Measurements from ENCODE around the gene SMTNL2.

The SMTNL2 gene

DNA sequence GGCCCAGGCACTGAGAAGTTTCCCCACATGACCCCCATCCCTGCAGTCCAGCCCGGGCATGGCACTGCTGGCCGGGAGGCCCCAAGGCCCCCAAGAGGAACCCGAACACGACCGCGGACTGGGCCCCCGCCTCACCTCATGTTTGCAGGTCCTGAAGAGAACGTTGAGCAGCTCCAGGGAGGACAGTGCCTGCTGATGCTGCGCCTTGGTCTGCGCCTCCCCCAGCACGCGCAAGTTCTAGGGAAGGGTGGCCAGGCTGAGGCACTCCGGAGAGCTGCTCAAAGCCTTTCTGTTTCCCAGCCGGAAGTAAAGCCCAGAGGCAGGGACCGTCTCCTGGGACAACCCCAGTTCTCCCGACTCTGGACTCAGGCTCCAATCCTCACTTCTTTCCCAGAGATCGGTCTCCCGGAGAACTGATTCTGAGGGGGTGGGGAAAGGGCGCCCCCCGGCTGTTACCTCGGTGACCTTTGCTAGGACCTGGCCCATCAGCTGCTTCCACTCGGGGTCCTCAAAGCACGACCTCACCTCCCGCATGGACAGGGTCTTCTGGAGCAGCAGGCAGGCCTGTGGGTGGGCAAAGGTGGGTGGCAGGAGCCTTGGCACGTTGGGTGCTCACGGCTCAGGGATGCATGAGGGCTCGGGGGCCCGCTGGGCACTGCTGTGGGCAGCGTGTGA is 42.9 kb upstream of the SMTNL2 start:
- Histone ChIP-seq H3K36me3 (ENCODE audit: insufficient read depth, low read length) (peaks cover 50% of the 10 kb centered on the region), H3K4me3 (ENCODE audit: low read length) (no peak overlapping the region), H2AFZ (ENCODE audit: low read depth, low read length) (no peak overlapping the region), H3K4me1 (ENCODE audit: insufficient read depth, low read length) (no peaks in the 10 kb centered on the region), H3K27me3 (ENCODE audit: insufficient read depth, low read length) (no peaks in the 10 kb centered on the region), H3K9me3 (ENCODE audit: low read length) (no peaks in the 10 kb centered on the region)

DNA sequence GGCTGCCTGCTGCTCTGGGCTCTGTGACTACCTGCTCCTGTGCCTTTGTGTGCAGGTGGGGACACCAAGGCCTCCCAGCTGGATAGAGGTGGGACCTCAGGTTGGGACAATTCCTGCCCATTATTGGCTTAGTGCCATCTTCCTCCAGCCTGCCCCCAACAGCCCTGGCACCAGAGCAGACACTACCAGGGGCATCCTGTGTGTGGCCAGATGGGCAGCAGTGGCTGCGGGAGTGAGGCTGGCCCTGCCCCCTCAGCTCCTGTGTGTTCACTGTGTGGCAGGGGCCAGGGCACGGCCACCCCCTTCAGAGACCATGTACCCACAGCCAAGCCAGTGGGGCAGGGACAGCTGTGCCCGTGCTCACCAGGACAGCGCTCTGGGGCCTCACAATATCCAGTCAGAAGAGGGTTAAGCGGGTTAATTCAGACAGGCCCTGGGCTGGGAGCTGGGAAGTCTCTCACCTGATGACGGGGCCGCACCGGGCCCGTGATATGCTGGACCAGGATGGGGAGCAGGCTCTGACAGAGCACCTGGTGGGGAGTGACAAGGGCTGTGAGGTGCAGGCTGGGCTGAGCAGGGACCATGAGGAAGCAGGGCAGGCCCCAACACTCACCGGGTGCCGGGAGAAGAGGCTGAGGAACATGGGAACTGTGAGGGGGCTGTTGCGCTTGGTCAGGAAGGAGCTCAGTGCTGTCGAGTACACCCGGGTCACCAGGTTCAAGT is 42.2 kb upstream of the SMTNL2 start:
- no peak overlapping the region for H3K4me3 ChIP-seq (ENCODE audit: low read length)
- no peaks in the 10 kb centered on the region for H3K27me3 ChIP-seq (ENCODE audit: insufficient read depth, low read length)
- H3K36me3 ChIP-seq (ENCODE audit: insufficient read depth, low read length): peaks cover 53% of the 10 kb centered on the region
- no peak overlapping the region for H2AFZ ChIP-seq (ENCODE audit: low read depth, low read length)
- H3K9me3 ChIP-seq (ENCODE audit: low read length): no peaks in the 10 kb centered on the region
- H3K4me1 ChIP-seq (ENCODE audit: insufficient read depth, low read length): no peaks in the 10 kb centered on the region

DNA sequence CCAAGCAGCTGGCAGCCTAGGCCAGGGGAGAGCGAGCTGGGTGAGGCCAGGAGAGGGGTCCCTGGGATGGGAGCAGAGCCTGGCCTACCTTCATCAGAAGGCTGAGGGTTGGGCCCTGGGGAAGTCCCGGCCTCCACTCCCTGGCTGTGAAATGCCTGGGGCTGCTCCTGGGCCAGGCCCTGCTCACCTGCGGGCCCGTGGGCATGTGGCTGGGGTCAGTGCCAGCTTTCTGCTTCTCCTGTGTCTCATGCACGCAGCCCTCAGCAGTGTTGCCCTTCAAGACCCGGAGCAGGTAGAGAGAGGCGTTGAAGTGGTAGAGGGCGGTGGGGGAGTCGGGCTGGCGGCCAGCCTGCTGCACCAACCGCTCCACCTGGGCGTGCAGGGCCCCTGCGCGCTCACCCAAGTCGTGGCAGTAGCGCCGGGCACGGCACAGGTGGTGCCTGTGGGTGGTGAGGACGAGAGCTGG is 41.6 kb upstream of the SMTNL2 start:
- Histone ChIP-seq H3K27me3 (ENCODE audit: insufficient read depth, low read length) (no peaks in the 10 kb centered on the region), H3K36me3 (ENCODE audit: insufficient read depth, low read length) (peaks cover 52% of the 10 kb centered on the region), H2AFZ (ENCODE audit: low read depth, low read length) (no peak overlapping the region)

DNA sequence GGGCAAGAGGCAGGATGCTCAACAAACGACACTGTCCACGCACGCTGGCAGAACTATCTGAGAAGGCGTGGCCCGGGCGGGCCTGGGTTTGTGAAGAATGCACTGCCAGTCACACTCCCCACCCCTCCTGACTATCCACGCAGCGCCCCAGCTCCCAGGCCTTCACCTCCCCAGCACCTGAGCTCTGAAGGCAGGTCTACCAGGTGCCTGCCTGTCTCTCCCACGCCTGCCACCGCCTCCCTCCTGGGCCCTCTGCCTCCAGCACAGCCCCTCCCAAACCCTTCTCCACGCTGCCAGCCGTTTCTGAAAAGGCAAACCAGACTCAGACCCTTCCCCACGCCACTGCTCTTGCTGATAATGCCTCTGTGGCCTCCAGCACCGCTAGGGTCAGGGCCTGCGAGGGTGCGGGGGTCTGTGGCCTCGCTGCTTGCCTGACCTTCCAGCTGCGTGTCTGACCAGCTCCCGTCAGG is 40.7 kb upstream of the SMTNL2 start:
- Histone ChIP-seq H3K36me3 (ENCODE audit: insufficient read depth, low read length) (peaks cover 54% of the 10 kb centered on the region), H3K27me3 (ENCODE audit: insufficient read depth, low read length) (no peaks in the 10 kb centered on the region), H3K9me3 (ENCODE audit: low read length) (no peaks in the 10 kb centered on the region), H2AFZ (ENCODE audit: low read depth, low read length) (no peak overlapping the region), H3K4me1 (ENCODE audit: insufficient read depth, low read length) (no peaks in the 10 kb centered on the region), H3K4me3 (ENCODE audit: low read length) (no peak overlapping the region)

More for the DNA sequence above, 41.6 kb upstream of the SMTNL2 start:
- no peaks in the 10 kb centered on the region for H3K4me1 ChIP-seq (ENCODE audit: insufficient read depth, low read length)
- H3K4me3 ChIP-seq (ENCODE audit: low read length): no peak overlapping the region
- H3K9me3 ChIP-seq (ENCODE audit: low read length): no peaks in the 10 kb centered on the region

DNA sequence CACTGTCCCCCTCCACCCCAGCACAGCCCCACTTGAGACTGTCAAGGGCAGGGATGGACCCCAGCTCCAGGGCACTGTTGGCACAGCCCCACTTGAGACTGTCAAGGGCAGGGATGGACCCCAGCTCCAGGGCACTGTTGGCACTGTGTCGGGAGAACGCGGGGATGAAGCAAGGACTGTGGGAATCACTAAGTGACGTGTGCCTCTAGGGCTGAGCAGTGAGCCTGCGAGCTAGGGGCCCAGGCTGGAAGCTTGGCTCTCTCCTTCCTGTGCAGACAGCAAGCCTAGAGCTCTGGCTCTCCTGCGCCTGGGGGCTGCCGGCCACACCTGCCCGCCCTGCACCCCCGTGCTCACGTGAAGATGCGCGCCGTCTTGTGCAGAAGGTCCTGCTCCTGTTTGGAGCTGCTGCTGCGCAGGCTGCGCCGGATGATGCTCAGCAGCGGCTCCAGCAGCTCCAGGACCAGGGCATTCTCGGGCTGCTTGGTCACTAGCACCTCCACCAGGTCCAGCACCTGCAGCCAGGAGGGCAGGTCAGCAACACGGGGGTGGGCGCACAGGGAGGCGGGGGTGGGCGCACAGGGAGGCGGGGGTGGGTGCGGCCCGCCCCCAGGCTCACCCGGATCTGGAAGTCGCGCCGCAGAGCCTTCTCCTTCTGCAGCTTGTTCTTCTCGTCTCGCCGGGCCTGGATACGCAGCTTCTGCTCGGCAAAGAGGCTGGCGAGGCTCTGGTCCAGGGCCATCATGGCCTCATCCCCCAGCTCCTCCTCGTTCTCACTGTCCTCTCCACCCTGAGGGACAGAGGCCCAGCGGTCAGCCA is 40.0 kb upstream of the SMTNL2 start:
- Histone ChIP-seq H3K27me3 (ENCODE audit: insufficient read depth, low read length) (no peaks in the 10 kb centered on the region), H3K36me3 (ENCODE audit: insufficient read depth, low read length) (peaks cover 54% of the 10 kb centered on the region), H3K4me3 (ENCODE audit: low read length) (no peak overlapping the region), H3K9me3 (ENCODE audit: low read length) (no peaks in the 10 kb centered on the region), H2AFZ (ENCODE audit: low read depth, low read length) (no peak overlapping the region), H3K4me1 (ENCODE audit: insufficient read depth, low read length) (no peaks in the 10 kb centered on the region)

DNA sequence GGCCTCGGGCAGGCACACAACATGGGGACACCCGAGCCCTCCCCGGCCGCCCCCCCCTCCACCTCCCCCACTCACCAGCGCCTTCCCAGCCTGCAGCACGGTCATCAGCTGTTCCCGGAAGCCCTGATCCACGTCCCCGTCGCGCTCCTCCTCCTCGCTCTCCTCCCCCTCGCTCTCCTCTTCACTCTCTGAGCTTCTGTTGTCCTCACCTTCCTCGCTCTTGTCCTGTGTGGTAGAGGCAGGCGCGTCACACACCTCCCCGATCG is 39.4 kb upstream of the SMTNL2 start:
- H3K4me3 ChIP-seq (ENCODE audit: low read length): no peak overlapping the region
- H3K9me3 ChIP-seq (ENCODE audit: low read length): no peaks in the 10 kb centered on the region
- H3K4me1 ChIP-seq (ENCODE audit: insufficient read depth, low read length): no peaks in the 10 kb centered on the region
- H2AFZ ChIP-seq (ENCODE audit: low read depth, low read length): no peak overlapping the region
- H3K36me3 ChIP-seq (ENCODE audit: insufficient read depth, low read length): peaks cover 55% of the 10 kb centered on the region
- H3K27me3 ChIP-seq (ENCODE audit: insufficient read depth, low read length): no peaks in the 10 kb centered on the region

DNA sequence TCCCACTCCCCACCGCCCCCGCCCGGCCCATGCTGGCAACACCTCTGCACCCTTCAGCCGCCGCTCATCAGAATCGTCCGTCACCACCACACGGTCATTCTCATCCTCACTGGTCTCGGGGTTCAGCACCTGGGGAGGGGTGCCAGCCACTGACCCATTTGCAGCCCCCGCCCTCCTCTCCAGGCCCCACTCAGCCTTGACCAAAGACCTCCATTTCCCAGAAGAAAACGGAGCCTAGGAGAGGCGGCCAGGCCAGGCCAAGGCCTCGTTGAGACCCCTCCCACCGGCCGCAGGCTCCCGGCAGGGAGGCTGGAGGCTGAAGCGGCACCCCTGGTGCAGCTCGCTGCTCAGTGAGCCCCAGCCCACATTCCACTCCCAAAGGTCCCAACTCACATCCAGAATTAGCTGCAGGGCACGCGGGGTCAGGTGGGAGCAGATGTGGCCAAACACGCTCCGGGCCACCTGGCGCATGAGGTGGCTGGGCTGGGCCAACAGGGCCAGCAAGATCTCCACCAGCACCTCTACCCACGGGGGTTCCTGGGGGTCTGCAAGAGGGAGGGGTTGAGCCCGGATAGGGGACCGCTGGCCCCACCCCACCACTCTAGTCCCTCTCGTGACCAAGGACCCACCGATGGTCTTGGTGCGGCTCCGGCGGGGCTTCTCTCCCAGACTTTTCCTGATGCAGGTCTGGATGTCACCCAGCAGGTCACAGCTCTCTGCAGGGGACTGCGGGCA is 38.9 kb upstream of the SMTNL2 start:
- H3K36me3 ChIP-seq (ENCODE audit: insufficient read depth, low read length): peaks cover 59% of the 10 kb centered on the region
- H3K4me1 ChIP-seq (ENCODE audit: insufficient read depth, low read length): no peaks in the 10 kb centered on the region
- no peak overlapping the region for H3K4me3 ChIP-seq (ENCODE audit: low read length)
- H3K9me3 ChIP-seq (ENCODE audit: low read length): no peaks in the 10 kb centered on the region
- no peak overlapping the region for H2AFZ ChIP-seq (ENCODE audit: low read depth, low read length)
- H3K27me3 ChIP-seq (ENCODE audit: insufficient read depth, low read length): no peaks in the 10 kb centered on the region

DNA sequence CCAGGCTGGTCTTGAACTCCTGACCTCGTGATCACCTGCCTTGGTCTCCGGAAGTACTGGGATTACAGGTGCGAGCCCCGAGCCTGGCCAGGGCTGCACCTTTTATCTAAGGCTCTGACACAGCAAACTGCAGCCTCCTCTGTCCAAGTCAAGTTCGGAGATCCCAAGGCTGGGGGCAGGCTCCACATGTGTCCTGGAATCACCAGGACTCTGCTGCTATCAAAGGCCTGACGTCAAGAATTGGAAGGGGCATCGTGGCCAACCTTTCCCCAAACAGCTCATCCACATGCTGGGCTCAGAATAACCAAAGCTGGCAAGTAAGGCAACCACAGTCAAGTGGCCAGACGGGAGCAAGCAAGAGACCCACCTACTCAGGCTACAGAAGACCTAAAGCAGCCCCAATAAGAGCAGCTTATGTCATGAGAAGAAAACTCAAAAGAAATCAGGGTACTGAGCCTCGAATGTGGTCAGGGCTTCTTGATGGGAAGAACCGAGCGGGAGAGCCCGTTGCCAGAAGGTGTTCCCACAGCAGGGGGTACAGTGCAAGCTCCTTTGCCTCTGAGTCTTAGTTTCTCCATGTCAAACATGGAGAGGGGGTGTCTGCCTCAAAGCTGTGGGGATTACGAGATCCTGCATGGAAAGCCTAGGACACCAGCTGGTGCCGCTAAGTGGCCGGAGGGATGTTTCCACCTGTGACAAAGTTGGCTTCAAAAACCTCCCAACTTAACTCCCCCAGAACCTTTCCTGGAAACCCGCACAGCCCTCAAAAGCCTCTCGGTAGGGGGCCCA is 37.0 kb upstream of the SMTNL2 start:
- Histone ChIP-seq H3K36me3 (ENCODE audit: insufficient read depth, low read length) (peaks cover 61% of the 10 kb centered on the region), H2AFZ (ENCODE audit: low read depth, low read length) (no peak overlapping the region), H3K4me3 (ENCODE audit: low read length) (no peak overlapping the region), H3K4me1 (ENCODE audit: insufficient read depth, low read length) (no peaks in the 10 kb centered on the region), H3K27me3 (ENCODE audit: insufficient read depth, low read length) (no peaks in the 10 kb centered on the region), H3K9me3 (ENCODE audit: low read length) (no peaks in the 10 kb centered on the region)

DNA sequence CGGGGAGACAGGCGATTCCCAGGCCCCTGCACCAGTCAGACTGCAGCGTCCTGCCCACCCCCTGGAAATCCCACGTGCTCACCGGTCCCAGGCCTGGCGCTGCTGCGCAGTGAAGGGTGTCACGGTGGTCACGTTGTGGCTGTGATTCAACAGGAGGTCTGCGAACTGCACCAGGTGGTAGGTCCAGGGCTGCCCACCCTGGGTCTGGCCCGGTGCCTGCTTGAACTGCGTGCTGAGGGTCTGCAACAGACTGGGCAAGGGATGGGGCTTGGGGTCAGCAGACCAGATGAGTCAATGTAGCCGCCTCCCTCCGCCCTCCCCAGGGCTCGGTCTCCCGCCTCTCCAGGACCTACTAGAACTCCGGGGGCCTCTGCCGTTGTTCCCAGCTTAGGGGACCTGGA is 36.3 kb upstream of the SMTNL2 start:
- Histone ChIP-seq H3K4me3 (ENCODE audit: low read length) (no peak overlapping the region), H2AFZ (ENCODE audit: low read depth, low read length) (no peak overlapping the region), H3K4me1 (ENCODE audit: insufficient read depth, low read length) (no peaks in the 10 kb centered on the region), H3K9me3 (ENCODE audit: low read length) (no peaks in the 10 kb centered on the region), H3K36me3 (ENCODE audit: insufficient read depth, low read length) (peaks cover 55% of the 10 kb centered on the region), H3K27me3 (ENCODE audit: insufficient read depth, low read length) (no peaks in the 10 kb centered on the region)

DNA sequence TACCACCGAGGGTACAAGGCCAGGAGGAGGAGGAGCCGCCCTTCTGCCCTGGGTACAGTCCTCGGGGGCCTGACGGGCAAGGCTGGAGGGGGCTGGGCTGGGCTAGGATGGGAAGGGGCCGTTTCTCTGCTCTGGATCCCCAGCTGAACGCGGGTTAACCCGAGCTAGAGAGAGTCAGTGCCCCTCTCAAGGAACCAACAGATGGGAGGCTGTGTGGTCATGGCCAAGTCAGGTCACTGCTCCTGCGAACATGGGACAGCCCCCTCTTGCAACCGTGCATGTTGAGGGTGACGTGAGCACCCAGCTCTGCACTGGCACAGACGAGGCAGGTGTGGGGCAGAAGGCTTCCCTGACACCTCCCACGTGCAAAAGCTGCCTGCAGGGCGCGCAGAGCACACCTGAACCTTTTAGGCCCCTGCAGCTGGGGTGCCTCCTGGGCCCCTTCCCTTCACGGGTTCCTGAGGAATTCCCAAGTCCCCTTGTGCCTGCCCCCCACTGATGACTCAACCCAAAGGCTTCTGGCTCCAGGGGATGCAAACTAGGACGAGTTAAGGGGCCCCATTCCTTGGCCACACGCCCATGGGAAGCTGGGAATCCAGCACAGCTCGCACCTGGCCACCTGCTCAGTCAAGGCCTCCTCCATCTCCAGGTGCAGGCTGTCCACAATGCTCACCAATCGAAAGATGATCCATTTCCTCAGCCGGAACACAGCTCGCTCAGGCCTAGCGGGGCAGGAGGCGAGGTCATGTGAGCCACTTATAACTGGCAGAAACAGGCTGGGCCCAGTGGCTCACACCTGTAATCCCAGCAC is 35.4 kb upstream of the SMTNL2 start:
- H2AFZ ChIP-seq (ENCODE audit: low read depth, low read length): no peak overlapping the region
- H3K36me3 ChIP-seq (ENCODE audit: insufficient read depth, low read length): peaks cover 52% of the 10 kb centered on the region
- no peaks in the 10 kb centered on the region for H3K27me3 ChIP-seq (ENCODE audit: insufficient read depth, low read length)

DNA sequence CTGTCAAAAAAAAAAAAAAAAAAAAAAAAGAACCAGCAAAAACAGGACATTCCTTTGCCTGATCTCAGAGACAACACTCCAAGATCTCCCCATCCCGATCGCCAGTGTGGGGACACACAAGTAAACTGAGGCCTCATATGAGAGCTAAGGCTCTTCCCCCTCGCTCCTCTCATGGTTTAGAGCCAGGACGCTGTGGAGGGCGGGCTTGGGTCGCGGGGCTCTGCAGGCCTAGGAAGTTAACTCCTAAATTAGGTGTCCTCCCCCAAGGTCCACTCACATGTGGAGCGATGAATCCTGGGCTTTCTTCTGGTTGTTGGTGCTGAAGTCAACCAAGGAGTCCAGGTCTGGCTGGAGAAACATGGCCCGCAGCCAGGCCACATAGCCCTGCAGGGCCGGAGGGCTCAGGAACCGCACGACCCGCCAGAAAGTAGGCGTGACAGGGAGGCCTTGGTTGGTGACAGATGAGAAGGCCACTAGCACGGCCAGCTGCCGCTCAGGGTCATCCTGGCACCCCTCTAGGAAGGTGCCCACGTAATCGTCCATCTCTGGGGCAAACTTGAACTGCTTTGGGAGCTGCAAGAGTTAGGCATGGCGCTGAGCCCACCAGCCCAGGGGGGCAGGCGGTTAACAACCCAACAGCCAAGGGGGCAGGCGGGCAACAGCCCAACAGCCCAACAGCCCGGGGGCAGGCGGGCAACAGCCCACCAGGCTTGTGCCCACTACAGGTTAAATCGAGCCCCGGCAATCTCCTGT is 34.4 kb upstream of the SMTNL2 start:
- Histone ChIP-seq H3K9me3 (ENCODE audit: low read length) (no peaks in the 10 kb centered on the region), H2AFZ (ENCODE audit: low read depth, low read length) (no peak overlapping the region), H3K27me3 (ENCODE audit: insufficient read depth, low read length) (no peaks in the 10 kb centered on the region), H3K4me3 (ENCODE audit: low read length) (no peak overlapping the region), H3K4me1 (ENCODE audit: insufficient read depth, low read length) (peaks cover 13% of the 10 kb centered on the region), H3K36me3 (ENCODE audit: insufficient read depth, low read length) (peaks cover 52% of the 10 kb centered on the region)

More for the DNA sequence above, 35.4 kb upstream of the SMTNL2 start:
- Histone ChIP-seq H3K4me1 (ENCODE audit: insufficient read depth, low read length) (peaks cover 3% of the 10 kb centered on the region), H3K9me3 (ENCODE audit: low read length) (no peaks in the 10 kb centered on the region), H3K4me3 (ENCODE audit: low read length) (no peak overlapping the region)

Data from neuron (in vitro differentiated cells).